ENCODE measurements around the gene PPIH.

GRCh38 chr1:42692911-42693310, 34.7 kb downstream of the PPIH start:
- TF ChIP-seq CTCF (IDR thresholded peaks at IDR 0.05; ENCODE audit: borderline replicate concordance, extremely low read depth, low read length, poor library complexity, severe bottlenecking) (no peak), EZH2 (IDR thresholded peaks at IDR 0.05; ENCODE audit: borderline replicate concordance, low read depth, low read length, severe bottlenecking) (no peak)
